ENCODE results near the gene HTR3E. TPM values are rescaled to one million over a fixed set of nuclear protein-coding genes. Genes with fewer than 3 reads are reported as not detected.

The HTR3E gene
- total RNA-seq, 1 experiment from 2014 or later, result not detected

DNA sequence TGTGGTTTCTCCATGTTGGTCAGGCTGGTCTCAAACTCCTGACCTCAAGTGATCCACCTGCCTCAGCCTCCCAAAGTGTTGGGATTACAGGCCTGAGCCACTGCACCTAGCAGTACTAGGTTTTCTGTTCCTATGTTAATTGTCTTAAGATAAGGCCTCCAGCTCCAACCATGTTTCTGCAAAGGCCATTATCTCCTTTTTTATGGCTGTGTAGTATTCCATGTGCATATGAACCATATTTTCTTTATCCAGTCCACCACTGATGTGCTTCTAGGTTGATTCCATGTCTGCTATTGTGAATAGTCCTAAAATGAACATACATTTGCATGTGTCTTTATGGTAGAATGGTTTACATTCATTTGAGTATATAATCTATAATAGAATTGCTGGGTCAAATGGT lies 34.2 kb upstream of the HTR3E start:
- Mint-ChIP-seq H3K27ac (no peak overlapping the region), H3K9me3 (no peaks in the 10 kb centered on the region), H3K36me3 (ENCODE audit: insufficient read depth in 1 of 3, low read depth in 3 of 3) (no peaks in the 10 kb centered on the region), H3K4me1 (peaks cover 5 to 8% of the 10 kb centered on the region in 2 experiments; a peak in 3 of 4 replicates), H3K4me3 (no peak overlapping the region), H3K27me3 (ENCODE audit: low read depth) (no peaks in the 10 kb centered on the region)
- Histone ChIP-seq H2AK5ac (ENCODE audit: insufficient read length, low read length) (no peak overlapping the region), H3K79me2 (ENCODE audit: insufficient read depth, low read length) (no peaks in the 10 kb centered on the region), H3K9me3 (ENCODE audit: control insufficient read depth, low read depth, low read length) (no peaks in the 10 kb centered on the region), H2BK15ac (ENCODE audit: low read depth, low read length) (no peak overlapping the region), H3K23me2 (ENCODE audit: insufficient read length, low read depth, low read length, poor library complexity, severe bottlenecking) (no peaks in the 10 kb centered on the region), H2BK20ac (ENCODE audit: low read depth, low read length, poor library complexity, severe bottlenecking) (no peak overlapping the region), H3K79me1 (ENCODE audit: insufficient read depth, low read depth, low read length, poor library complexity, severe bottlenecking) (no peaks in the 10 kb centered on the region), H3K14ac (ENCODE audit: insufficient read depth, low read length) (no peak overlapping the region), H2BK120ac (ENCODE audit: low read depth, low read length, poor library complexity, severe bottlenecking) (no peak overlapping the region), H3K27ac (ENCODE audit: insufficient read length, low read depth, low read length) (no peak overlapping the region), H3K4ac (ENCODE audit: low read depth, low read length) (no peak overlapping the region), H4K20me1 (ENCODE audit: control insufficient read depth, insufficient read depth, insufficient read length) (no peaks in the 10 kb centered on the region), H3K18ac (ENCODE audit: insufficient read length, low read depth, low read length) (no peak overlapping the region), H2BK5ac (ENCODE audit: insufficient read length, low read length) (no peak overlapping the region), H2BK12ac (ENCODE audit: insufficient read length, low read depth, low read length) (no peak overlapping the region), H4K8ac (replicated peaks; ENCODE audit: insufficient read length, low read depth, low read length) (no peak overlapping the region), H3K9ac (ENCODE audit: extremely low read depth, insufficient read length, low read length) (no peak overlapping the region), H4K5ac (ENCODE audit: insufficient read length, low read depth, low read length) (no peak overlapping the region), H3K56ac (ENCODE audit: insufficient read length, low read depth, low read length) (no peak overlapping the region), H4K91ac (ENCODE audit: insufficient read length, low read depth, low read length) (no peak overlapping the region), H3K27me3 (ENCODE audit: insufficient read depth, low read length) (no peaks in the 10 kb centered on the region), H2AFZ (ENCODE audit: low read length) (no peak overlapping the region), H3K4me2 (ENCODE audit: insufficient read depth, insufficient read length, low read length) (no peak overlapping the region), H3T11ph (ENCODE audit: low read length) (no peak overlapping the region), H3K23ac (ENCODE audit: insufficient read length, low read depth, low read length) (no peak overlapping the region), H3K4me1 (ENCODE audit: insufficient read depth, low read length) (no peaks in the 10 kb centered on the region)
- TF ChIP-seq CTCF (conservative IDR thresholded peaks at IDR 0.05), result no peak
- no peak for DNase-seq
